LNCAP (cell line): ENCODE measurements around the gene TCF7.

Source experiments
- CTCF ChIP-seq: fragments of 450-650 bp; IDR thresholded peaks from 2 replicates; pipeline ENCODE4 v1.5.1; 2017; ENCODE audit warnings: mild to moderate bottlenecking

Gene TCF7

GRCh38 chr5:134143431-134143830 is 28.9 kb downstream of the TCF7 start:
- TF ChIP-seq CTCF, result no peak

- no peak for TF ChIP-seq CTCF
Measured at GRCh38 chr5:134143944-134144941, 29.8 kb downstream of the TCF7 start.

DNA sequence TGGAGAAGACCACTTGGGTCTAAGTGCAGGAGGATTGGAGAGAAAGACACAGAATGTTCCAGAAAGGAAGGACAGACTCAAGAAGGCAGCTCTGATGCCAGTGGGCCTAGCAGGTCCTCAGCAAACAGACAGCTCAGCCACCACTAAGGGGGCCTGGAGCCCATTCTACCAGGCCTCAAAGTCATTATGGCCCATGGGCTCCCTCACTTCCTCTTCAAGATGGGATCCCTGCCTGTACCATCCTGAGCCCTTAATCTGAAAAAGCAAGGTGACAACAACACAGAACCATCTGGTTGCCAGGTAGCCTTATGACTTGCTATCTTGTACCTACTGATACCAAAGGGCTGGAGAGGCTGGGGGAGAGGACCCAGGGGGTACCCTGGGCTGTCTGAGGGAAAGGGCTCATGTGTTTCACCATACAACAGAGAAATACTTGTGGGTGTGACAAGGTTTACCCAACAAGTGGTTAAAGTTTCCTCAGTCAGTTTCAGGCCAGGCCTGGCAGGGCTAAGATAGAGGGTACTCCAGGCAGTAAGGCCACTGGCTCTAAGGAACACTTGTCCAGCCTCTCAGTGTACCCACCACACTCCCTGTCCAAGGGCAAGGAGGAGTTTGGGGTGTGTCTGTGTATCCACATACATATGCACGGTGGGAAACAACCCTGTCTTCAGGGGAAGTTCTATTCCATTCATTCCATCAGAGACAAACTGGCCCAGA is 30.7 kb downstream of the TCF7 start:
- no peak for TF ChIP-seq CTCF

DNA sequence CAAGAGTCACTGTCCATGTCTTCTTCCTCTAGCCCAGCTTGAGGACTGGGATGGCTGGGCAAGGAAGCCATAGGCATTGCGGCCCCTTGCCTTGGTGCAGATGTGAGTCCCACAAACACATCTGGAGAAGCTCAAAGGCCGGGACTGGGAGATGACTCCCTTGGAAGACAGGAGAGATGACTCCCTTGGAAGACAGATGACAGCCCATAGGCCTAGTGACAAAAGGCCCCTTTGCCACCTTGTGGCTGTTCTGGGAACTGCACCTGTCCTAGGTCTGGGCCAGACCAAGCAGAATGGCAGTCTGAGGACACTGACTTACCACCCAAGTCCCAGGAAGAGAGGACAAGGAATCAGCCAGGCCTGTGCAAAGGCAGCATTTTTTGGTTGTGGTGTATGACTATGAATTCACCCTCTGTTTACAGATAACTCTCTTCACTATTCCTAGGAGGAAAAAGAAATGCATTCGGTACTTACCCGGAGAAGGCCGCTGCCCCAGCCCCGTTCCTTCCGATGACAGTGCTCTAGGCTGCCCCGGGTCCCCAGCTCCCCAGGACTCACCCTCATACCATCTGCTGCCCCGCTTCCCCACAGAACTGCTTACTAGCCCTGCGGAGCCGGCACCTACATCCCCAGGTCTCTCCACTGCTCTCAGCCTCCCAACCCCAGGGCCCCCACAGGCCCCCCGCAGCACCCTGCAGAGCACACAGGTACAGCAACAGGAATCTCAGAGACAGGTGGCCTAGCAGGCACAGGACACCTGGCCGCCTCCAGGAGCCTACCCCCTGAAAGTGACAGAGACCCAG is 31.5 kb downstream of the TCF7 start:
- peak; percentile 86 for TF ChIP-seq CTCF

- no peak for TF ChIP-seq CTCF
Measured at GRCh38 chr5:134146651-134147518, 32.4 kb downstream of the TCF7 start.

GRCh38 chr5:134148316-134148715 is 33.8 kb downstream of the TCF7 start:
- no peak for TF ChIP-seq CTCF
